ENCODE measurements around the gene ARL15. TPM values are rescaled to one million over a fixed set of nuclear protein-coding genes. Genes with fewer than 3 reads are reported as not detected.

ARL15 gene
- total and polyA plus RNA-seq, 2 of the 8 experiments (the other 6 are each of a cell fraction or from before 2014, with no cell fraction given), result 9.9 to 21.2 TPM

DNA sequence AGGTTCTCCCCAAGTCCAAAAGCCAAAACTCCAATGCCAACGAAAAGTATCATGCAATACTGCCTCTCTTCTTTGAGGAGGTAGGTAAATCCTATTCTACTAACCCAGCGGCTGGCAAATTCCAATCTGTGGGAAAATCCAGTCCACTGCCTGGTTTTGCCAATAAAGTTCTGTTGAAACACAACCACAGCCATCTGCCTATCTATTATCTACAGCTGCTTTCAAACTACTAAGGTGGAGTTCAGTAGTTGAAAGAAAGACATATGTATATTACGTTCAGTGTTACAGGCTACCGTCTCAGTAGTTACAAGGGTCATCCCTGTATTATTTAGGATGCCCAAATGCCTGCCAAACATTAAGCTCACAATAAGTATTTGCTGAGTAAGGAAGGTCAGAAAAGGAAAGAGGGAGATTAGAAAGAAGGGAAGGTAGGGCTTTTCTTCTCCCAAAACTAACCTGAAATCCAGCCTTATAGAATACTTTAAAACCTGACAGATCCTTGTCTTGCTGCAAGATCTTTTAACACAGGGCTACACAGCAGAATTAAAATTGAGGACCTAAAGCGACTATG, 16.2 kb downstream of the ARL15 start:
- no peak overlapping the region for H2BK120ac ChIP-seq (replicated peaks; ENCODE audit: low read depth, low read length)
- H3K4me1 ChIP-seq (replicated peaks in 1 of 4; ENCODE audit: control insufficient read depth in 3 of 4, insufficient read depth in 4 of 4, low read length in 3 of 4), result peaks cover 0 to 14% (median 8%) of the 10 kb centered on the region in 4 experiments; a peak in 5 of 7 replicates
- no peaks in the 10 kb centered on the region; the same call in 1 of the 2 replicates for H3K79me1 ChIP-seq (ENCODE audit: low read depth, low read length)
- H3K36me3 ChIP-seq (ENCODE audit: control insufficient read depth in 2 of 4, insufficient read depth in 4 of 4, low read length in 3 of 4), result no peaks in the 10 kb centered on the region
- H2BK12ac ChIP-seq (ENCODE audit: low read depth, low read length), result no peak overlapping the region
- no peak overlapping the region for H3K56ac ChIP-seq (replicated peaks; ENCODE audit: insufficient read length, low read depth, low read length)
- no peak overlapping the region for H2BK15ac ChIP-seq (ENCODE audit: low read length)
- no peak overlapping the region for H2AFZ ChIP-seq (ENCODE audit: low read length)
- H3K4me2 ChIP-seq (ENCODE audit: insufficient read depth in 1 of 2, low read depth in 2 of 2, low read length in 2 of 2), result no peak overlapping the region
- WGBS, 2 experiments (ENCODE audit: extremely low coverage in 1 of 2, insufficient coverage in 1 of 2, insufficient read length in 1 of 2, insufficient replicate concordance in 2 of 2, low coverage in 1 of 2, low lambda C conversion rate in 2 of 2, missing lambda C conversion rate in 1 of 2), result 68% methylated on average over 5 of the region's 5 CpGs; no CpG with 5 or more reads in 1 of the 2 experiments
- no peak overlapping the region for H3K4me3 ChIP-seq (ENCODE audit: extremely low read depth in 1 of 4, insufficient read depth in 2 of 4, low read depth in 3 of 4, low read length in 4 of 4)
- TF ChIP-seq, protein P1, sequence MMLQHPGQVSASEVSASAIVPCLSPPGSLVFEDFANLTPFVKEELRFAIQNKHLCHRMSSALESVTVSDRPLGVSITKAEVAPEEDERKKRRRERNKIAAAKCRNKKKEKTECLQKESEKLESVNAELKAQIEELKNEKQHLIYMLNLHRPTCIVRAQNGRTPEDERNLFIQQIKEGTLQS (IDR thresholded peaks at IDR 0.05; ENCODE audit: insufficient read depth, low read depth, low read length), result no peak
- H3K23ac ChIP-seq (ENCODE audit: insufficient read length), result no peak overlapping the region
- no peak overlapping the region for H4K91ac ChIP-seq (replicated peaks; ENCODE audit: insufficient read length, low read length)
- no peak overlapping the region for H2BK20ac ChIP-seq (ENCODE audit: low read length)
- H3K9ac ChIP-seq (replicated peaks in 1 of 4; ENCODE audit: extremely low read depth in 1 of 4, low read depth in 3 of 4, low read length in 3 of 4), result no peak overlapping the region
- FAIRE-seq (no peak), DNase-seq (ENCODE audit: low read depth in 1 of 2, low spot score in 2 of 2) (no peak)
- no peaks in the 10 kb centered on the region for H3K23me2 ChIP-seq (ENCODE audit: low read depth, low read length)
- H3K14ac ChIP-seq (ENCODE audit: insufficient read length), result no peak overlapping the region
- H3K27me3 ChIP-seq (replicated peaks in 1 of 4; ENCODE audit: control insufficient read depth in 3 of 4, extremely low read depth in 1 of 4, insufficient read depth in 3 of 4, low read length in 3 of 4), result no peaks in the 10 kb centered on the region
- no peak overlapping the region for H3K27ac ChIP-seq (ENCODE audit: low read depth, low read length)
- H4K5ac ChIP-seq (ENCODE audit: insufficient read length, low read depth, low read length), result no peak overlapping the region
- POLR2A ChIA-PET (ENCODE audit: partially characterized antibody), result interaction anchor here (1.2 to 2.6 kb wide), 2 partner anchors 16 to 18 kb away, joined by 5 to 14 read pairs; partner anchors contain the start of gene ARL15
- H2AK5ac ChIP-seq (ENCODE audit: low read depth, low read length), result no peak overlapping the region
- no peak overlapping the region for H3K18ac ChIP-seq (ENCODE audit: extremely low read depth, low read length)
- peaks cover 2 to 72% of the 10 kb centered on the region in 2 experiments; a peak in 2 of 4 replicates for H3K79me2 ChIP-seq (ENCODE audit: control insufficient read depth in 1 of 2, insufficient read depth in 2 of 2, low read length in 2 of 2)
- CTCF ChIA-PET (ENCODE audit: partially characterized antibody), result interaction anchor here (0.8 to 1.2 kb wide), 2 partner anchors 12 to 57 kb away, joined by 3 read pairs; no protein-coding TSS in a partner anchor
- H3K9me3 ChIP-seq (ENCODE audit: insufficient read depth in 2 of 2, low read depth in 1 of 2, low read length in 1 of 2), result no peaks in the 10 kb centered on the region
- H4K20me1 ChIP-seq (replicated peaks in 1 of 2; ENCODE audit: control insufficient read depth in 1 of 2, insufficient read depth in 2 of 2, low read length in 2 of 2), result peaks cover 0 to 2% of the 10 kb centered on the region in 2 experiments
- no peak overlapping the region for H3K4ac ChIP-seq (replicated peaks; ENCODE audit: insufficient read length, low read depth, low read length)
- H4K8ac ChIP-seq (ENCODE audit: extremely low read depth, insufficient read depth, low read length), result no peak overlapping the region
- H2BK5ac ChIP-seq (ENCODE audit: low read depth, low read length), result no peak overlapping the region

All from H1 (cell line).